K562 (cell line): ENCODE results near the gene GSTM1. TPM values are rescaled to one million over a fixed set of nuclear protein-coding genes. Genes with fewer than 3 reads are reported as not detected.

Experiments used
- BDP1 ChIP-seq: IDR thresholded peaks from 3 replicates; pipeline ENCODE4 v1.6.1; 2011; ENCODE audit not compliant: insufficient read length, insufficient read depth
- BRCA1 ChIP-seq, 2 experiments: fragments of 450-650 bp in 1 of 2; sonication (generic) in 1 of 2; formaldehyde crosslinking in 1 of 2; IDR thresholded peaks; 2 replicates each; pipeline versions ENCODE4 v1.5.0 to v1.6.1; 2017 to 2020; ENCODE audit warnings: mild to moderate bottlenecking in 1 of 2, missing genetic modification reagents in 1 of 2
- CBX8 ChIP-seq: fragments of 200-600 bp; sonication (generic); IDR thresholded peaks from 2 replicates; pipeline ENCODE4 v1.6.1; 2012; ENCODE audit warnings: borderline replicate concordance, mixed run types, low read depth, mild to moderate bottlenecking, moderate library complexity, mixed read lengths, low read length, control low read depth, inconsistent platforms; ENCODE audit not compliant: poor library complexity, severe bottlenecking; ENCODE audit errors: extremely low read depth
- CHCHD3 ChIP-seq: fragments of 250-450 bp; sonication (Bioruptor Pico); IDR thresholded peaks from 2 replicates; pipeline ENCODE4 v2.1.2; 2022; ENCODE audit warnings: mild to moderate bottlenecking
- ERF ChIP-seq: fragments of 450-650 bp; formaldehyde crosslinking; IDR thresholded peaks from 2 replicates; pipeline ENCODE4 v1.4.0; 2020; ENCODE audit warnings: mild to moderate bottlenecking, mixed read lengths
- FOXK2 ChIP-seq, 2 experiments: fragments of 450-650 bp; IDR thresholded peaks in 1 of 2; conservative IDR thresholded peaks in 1 of 2; 2 replicates each; pipeline ENCODE4 v1.6.1; 2016; ENCODE audit warnings: low read depth in 2 of 2, mild to moderate bottlenecking in 1 of 2
- HDAC8 ChIP-seq: fragments of 450-650 bp; IDR thresholded peaks from 2 replicates; pipeline ENCODE4 v1.6.1; 2016; ENCODE audit warnings: mild to moderate bottlenecking, missing genetic modification characterization, moderate library complexity, missing compliant biosample characterization
- LCOR ChIP-seq: sonication (generic); formaldehyde crosslinking; IDR thresholded peaks from 2 replicates; pipeline ENCODE4 v1.8.0; 2022; ENCODE audit warnings: mild to moderate bottlenecking, missing genetic modification reagents
- MCM7 ChIP-seq, 2 experiments: fragments of 450-650 bp; IDR thresholded peaks; 2 replicates each; pipeline ENCODE4 v1.6.1; 2016 to 2018
- MTA2 ChIP-seq: fragments of 450-650 bp; IDR thresholded peaks from 2 replicates; pipeline ENCODE4 v1.6.1; 2016; ENCODE audit warnings: low read depth
- RAD21 ChIP-seq, 2 experiments: fragments of 250-450 bp in 1 of 2; fragments of 450-650 bp in 1 of 2; sonication (Bioruptor Pico) in 1 of 2; formaldehyde crosslinking in 1 of 2; IDR thresholded peaks in 1 of 2; conservative IDR thresholded peaks in 1 of 2; 2 replicates each; pipeline versions ENCODE4 v1.4.0 to v1.8.0; 2020 to 2022; ENCODE audit warnings: mild to moderate bottlenecking in 2 of 2, moderate library complexity in 1 of 2
- RBM34 ChIP-seq: fragments of 200-400 bp; formaldehyde crosslinking; IDR thresholded peaks from 2 replicates; pipeline ENCODE4 v1.6.1; 2018; ENCODE audit warnings: low read length, borderline replicate concordance; ENCODE audit not compliant: insufficient read depth
- SAP30 ChIP-seq: fragments of 200-600 bp; sonication (generic); IDR thresholded peaks from 2 replicates; pipeline ENCODE4 v1.6.1; 2012; ENCODE audit warnings: borderline replicate concordance, low read depth, mild to moderate bottlenecking, moderate library complexity, low read length, control low read depth, inconsistent platforms; ENCODE audit not compliant: insufficient read depth, poor library complexity, severe bottlenecking
- SMC3 ChIP-seq: conservative IDR thresholded peaks from 2 replicates; pipeline ENCODE4 v1.6.1; 2011; ENCODE audit warnings: low read depth, low read length, improper control_type of control experiment; ENCODE audit not compliant: insufficient read depth
- TEAD2 ChIP-seq: fragments of 450-650 bp; IDR thresholded peaks from 2 replicates; pipeline ENCODE4 v1.6.1; 2016; ENCODE audit warnings: missing genetic modification characterization, control low read depth, missing compliant biosample characterization
- ZFX ChIP-seq: sonication (generic); formaldehyde crosslinking; IDR thresholded peaks from 2 replicates; pipeline ENCODE4 v1.8.0; 2022; ENCODE audit warnings: mild to moderate bottlenecking, missing genetic modification reagents, moderate library complexity
- ZKSCAN1 ChIP-seq: fragments of 150-350 bp; IDR thresholded peaks from 2 replicates; pipeline ENCODE4 v1.6.1; 2016; ENCODE audit warnings: low read depth, low read length
- ZNF212 ChIP-seq: fragments of 450-650 bp; formaldehyde crosslinking; IDR thresholded peaks from 2 replicates; pipeline ENCODE4 v1.4.0; 2020; ENCODE audit warnings: mild to moderate bottlenecking
- ZNF57 ChIP-seq: fragments of 450-650 bp; formaldehyde crosslinking; IDR thresholded peaks from 2 replicates; pipeline ENCODE4 v1.4.0; 2020; ENCODE audit warnings: mild to moderate bottlenecking, moderate library complexity
- ZNF79 ChIP-seq: fragments of 250-450 bp; sonication (Bioruptor Pico); IDR thresholded peaks from 2 replicates; pipeline ENCODE4 v1.4.0; 2020; ENCODE audit warnings: low read depth, mild to moderate bottlenecking, moderate library complexity
- polyA plus RNA-seq, 8 experiments: library from polyadenylated mRNA; depleted of rRNA in 4 of 8; stranded (reverse) in 5 of 8; unstranded in 3 of 8; fragments of >200 nt; fragmentation: Nextera tagmentation in 2 of 8; fragmentation: Illumina TruSeq in 1 of 8; extraction: Ambion mirVana in 2 of 8; extraction: Trizol in 1 of 8; gene quantifications; 2 replicates each; pipeline versions ENCODE4 v1.2.1 to v1.2.3, GENCODE V29; 2011 to 2014; ENCODE audit warnings: inconsistent platforms in 1 of 8, missing spikeins in 1 of 8
- total RNA-seq, 7 experiments: library from RNA; depleted of rRNA in 6 of 7; stranded (reverse); fragments of >200 nt in 6 of 7; fragmentation: Illumina TruSeq in 2 of 7; extraction: Trizol in 2 of 7; gene quantifications; 2 replicates each; pipeline versions ENCODE4 v1.2.1 to v1.2.3, GENCODE V29; 2011 to 2021; ENCODE audit warnings: low replicate concordance in 1 of 7
- TF ChIP-seq, protein P1 (sequence below): fragments of 150-350 bp; conservative IDR thresholded peaks from 2 replicates; pipeline ENCODE4 v1.6.1; 2014; ENCODE audit warnings: low read length
- TF ChIP-seq, protein P2 (sequence below): fragments of 250-450 bp; sonication (Bioruptor Pico); IDR thresholded peaks from 2 replicates; pipeline ENCODE4 v1.8.0; 2022; ENCODE audit warnings: moderate library complexity, mild to moderate bottlenecking, inconsistent platforms
- TF ChIP-seq, protein P3 (sequence below): sonication (generic); formaldehyde crosslinking; IDR thresholded peaks from 2 replicates; pipeline ENCODE4 v1.8.0; 2022; ENCODE audit warnings: mild to moderate bottlenecking, missing genetic modification reagents
- TF ChIP-seq, protein P4 (sequence below): sonication (generic); formaldehyde crosslinking; IDR thresholded peaks from 2 replicates; pipeline ENCODE4 v1.8.0; 2022; ENCODE audit warnings: mild to moderate bottlenecking, missing genetic modification reagents

Gene GSTM1
- total and polyA plus RNA-seq, 9 of the 15 experiments (the other 6 are each of a cell fraction or from before 2014, with no cell fraction given), result not detected

DNA sequence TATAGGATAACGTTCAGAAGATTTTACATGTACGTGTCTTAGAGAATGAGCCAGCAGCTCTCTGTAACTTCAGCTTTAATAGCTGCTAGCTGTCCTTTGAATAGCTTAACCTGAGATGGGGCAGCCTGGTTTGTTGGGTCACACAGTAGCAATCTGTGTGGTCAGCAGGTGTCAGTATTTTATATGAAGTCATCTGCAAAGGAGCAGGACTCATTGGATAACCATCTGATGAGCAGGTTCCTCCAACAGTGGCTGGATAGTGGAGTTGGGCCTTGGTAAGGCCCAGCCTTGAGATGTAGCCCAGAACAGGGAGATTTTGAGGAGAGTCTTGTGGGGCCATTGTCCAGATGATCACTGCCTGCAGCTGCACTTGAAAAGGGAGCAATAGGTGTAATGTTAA, 30.9 kb downstream of the GSTM1 start (continued):
- no peak for TF ChIP-seq FOXK2 (conservative IDR thresholded peaks at IDR 0.05 in 1 of 2, IDR thresholded peaks at IDR 0.05 in 1 of 2; ENCODE audit: low read depth in 2 of 2)
- peak; percentile 70 to 82 for TF ChIP-seq RAD21 (CRISPR knock-in tag; conservative IDR thresholded peaks at IDR 0.05 in 1 of 2, IDR thresholded peaks at IDR 0.05 in 1 of 2)
- no peak for TF ChIP-seq ZKSCAN1
- no peak for TF ChIP-seq CBX8
- no peak for TF ChIP-seq LCOR (CRISPR knock-in tag)
- no peak for TF ChIP-seq MCM7 (IDR thresholded peaks at IDR 0.05)
- TF ChIP-seq MTA2, result no peak
- no peak for TF ChIP-seq BRCA1 (IDR thresholded peaks at IDR 0.05)
- TF ChIP-seq BRCA1 (CRISPR knock-in tag; IDR thresholded peaks at IDR 0.05), result no peak
- TF ChIP-seq, protein P1, sequence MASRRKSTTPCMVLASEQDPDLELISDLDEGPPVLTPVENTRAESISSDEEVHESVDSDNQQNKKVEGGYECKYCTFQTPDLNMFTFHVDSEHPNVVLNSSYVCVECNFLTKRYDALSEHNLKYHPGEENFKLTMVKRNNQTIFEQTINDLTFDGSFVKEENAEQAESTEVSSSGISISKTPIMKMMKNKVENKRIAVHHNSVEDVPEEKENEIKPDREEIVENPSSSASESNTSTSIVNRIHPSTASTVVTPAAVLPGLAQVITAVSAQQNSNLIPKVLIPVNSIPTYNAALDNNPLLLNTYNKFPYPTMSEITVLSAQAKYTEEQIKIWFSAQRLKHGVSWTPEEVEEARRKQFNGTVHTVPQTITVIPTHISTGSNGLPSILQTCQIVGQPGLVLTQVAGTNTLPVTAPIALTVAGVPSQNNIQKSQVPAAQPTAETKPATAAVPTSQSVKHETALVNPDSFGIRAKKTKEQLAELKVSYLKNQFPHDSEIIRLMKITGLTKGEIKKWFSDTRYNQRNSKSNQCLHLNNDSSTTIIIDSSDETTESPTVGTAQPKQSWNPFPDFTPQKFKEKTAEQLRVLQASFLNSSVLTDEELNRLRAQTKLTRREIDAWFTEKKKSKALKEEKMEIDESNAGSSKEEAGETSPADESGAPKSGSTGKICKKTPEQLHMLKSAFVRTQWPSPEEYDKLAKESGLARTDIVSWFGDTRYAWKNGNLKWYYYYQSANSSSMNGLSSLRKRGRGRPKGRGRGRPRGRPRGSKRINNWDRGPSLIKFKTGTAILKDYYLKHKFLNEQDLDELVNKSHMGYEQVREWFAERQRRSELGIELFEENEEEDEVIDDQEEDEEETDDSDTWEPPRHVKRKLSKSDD, result no peak
- TF ChIP-seq ZNF79 (CRISPR knock-in tag), result no peak
- TF ChIP-seq, protein P2, sequence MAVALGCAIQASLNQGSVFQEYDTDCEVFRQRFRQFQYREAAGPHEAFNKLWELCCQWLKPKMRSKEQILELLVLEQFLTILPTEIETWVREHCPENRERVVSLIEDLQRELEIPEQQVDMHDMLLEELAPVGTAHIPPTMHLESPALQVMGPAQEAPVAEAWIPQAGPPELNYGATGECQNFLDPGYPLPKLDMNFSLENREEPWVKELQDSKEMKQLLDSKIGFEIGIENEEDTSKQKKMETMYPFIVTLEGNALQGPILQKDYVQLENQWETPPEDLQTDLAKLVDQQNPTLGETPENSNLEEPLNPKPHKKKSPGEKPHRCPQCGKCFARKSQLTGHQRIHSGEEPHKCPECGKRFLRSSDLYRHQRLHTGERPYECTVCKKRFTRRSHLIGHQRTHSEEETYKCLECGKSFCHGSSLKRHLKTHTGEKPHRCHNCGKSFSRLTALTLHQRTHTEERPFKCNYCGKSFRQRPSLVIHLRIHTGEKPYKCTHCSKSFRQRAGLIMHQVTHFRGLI (CRISPR knock-in tag), result no peak
- no peak for TF ChIP-seq CHCHD3 (CRISPR knock-in tag)
- no peak for TF ChIP-seq HDAC8
- TF ChIP-seq SAP30, result no peak
- TF ChIP-seq, protein P3, sequence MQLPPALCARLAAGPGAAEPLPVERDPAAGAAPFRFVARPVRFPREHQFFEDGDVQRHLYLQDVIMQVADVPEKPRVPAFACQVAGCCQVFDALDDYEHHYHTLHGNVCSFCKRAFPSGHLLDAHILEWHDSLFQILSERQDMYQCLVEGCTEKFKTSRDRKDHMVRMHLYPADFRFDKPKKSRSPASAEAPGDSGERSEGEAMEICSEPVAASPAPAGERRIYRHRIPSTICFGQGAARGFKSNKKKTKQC (CRISPR knock-in tag), result no peak
- TF ChIP-seq RBM34, result no peak
- no peak for TF ChIP-seq ZNF57 (CRISPR knock-in tag)
- TF ChIP-seq ZNF212 (CRISPR knock-in tag), result no peak
- TF ChIP-seq SMC3, result peak; percentile 30; the same call in 1 of the 2 replicates
- TF ChIP-seq BDP1, result no peak
- no peak for TF ChIP-seq ZFX (CRISPR knock-in tag)
- TF ChIP-seq, protein P4, sequence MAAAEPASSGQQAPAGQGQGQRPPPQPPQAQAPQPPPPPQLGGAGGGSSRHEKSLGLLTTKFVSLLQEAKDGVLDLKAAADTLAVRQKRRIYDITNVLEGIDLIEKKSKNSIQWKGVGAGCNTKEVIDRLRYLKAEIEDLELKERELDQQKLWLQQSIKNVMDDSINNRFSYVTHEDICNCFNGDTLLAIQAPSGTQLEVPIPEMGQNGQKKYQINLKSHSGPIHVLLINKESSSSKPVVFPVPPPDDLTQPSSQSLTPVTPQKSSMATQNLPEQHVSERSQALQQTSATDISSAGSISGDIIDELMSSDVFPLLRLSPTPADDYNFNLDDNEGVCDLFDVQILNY (CRISPR knock-in tag), result no peak
- TF ChIP-seq TEAD2 (tag), result peak; percentile 46; the same call in 1 of the 2 replicates
- TF ChIP-seq ERF (CRISPR knock-in tag), result no peak
